Measurements from ENCODE around the gene MPHOSPH9.

Gene MPHOSPH9

DNA sequence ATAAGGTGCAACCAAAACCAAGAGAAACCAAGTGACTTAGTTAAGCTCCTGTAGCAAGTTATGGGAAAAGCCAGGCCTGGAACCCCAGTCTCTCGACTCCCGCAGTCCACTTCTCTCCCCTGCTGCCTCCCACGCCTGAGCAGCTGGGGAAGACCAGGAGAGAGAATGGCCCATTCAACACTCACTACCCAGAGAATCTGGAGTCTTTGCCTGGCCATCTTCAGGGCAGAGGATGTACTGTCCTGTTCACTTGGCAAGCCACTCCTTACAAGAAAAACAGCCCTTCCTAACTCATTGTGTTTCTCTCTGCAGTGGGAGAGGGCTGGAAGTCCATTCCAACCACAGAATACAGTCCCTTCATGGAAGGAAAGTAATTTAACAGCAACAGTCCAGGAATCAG lies 83.9 kb downstream of the MPHOSPH9 start:
- no peaks in the 10 kb centered on the region for H3K9me3 ChIP-seq (ENCODE audit: control insufficient read depth, insufficient read depth, low read length)
- H3K27me3 ChIP-seq (ENCODE audit: control insufficient read depth, insufficient read depth, low read length): peaks cover 19% of the 10 kb centered on the region
- peaks cover 2% of the 10 kb centered on the region; the same call in 1 of the 2 replicates for H3K4me1 ChIP-seq (ENCODE audit: control insufficient read depth, insufficient read depth, low read length)
- H3K4me3 ChIP-seq (ENCODE audit: low read length): no peak overlapping the region
- WGBS (ENCODE audit: insufficient coverage, insufficient read length): no CpG with 5 or more reads among the region's 3 CpGs
- DNase-seq (ENCODE audit: low read depth, low spot score): no peak
- H3K27ac ChIP-seq (ENCODE audit: low read length): no peak overlapping the region
- no peaks in the 10 kb centered on the region for H3K36me3 ChIP-seq (ENCODE audit: control insufficient read depth, insufficient read depth, low read length)

- H3K27ac ChIP-seq (ENCODE audit: low read length): no peak overlapping the region
- peaks cover 19% of the 10 kb centered on the region for H3K27me3 ChIP-seq (ENCODE audit: control insufficient read depth, insufficient read depth, low read length)
- no CpG with 5 or more reads among the region's 5 CpGs for WGBS (ENCODE audit: insufficient coverage, insufficient read length)
- no peaks in the 10 kb centered on the region for H3K36me3 ChIP-seq (ENCODE audit: control insufficient read depth, insufficient read depth, low read length)
- DNase-seq (ENCODE audit: low read depth, low spot score): no peak
- no peak overlapping the region for H3K4me3 ChIP-seq (ENCODE audit: low read length)
- peaks cover 2% of the 10 kb centered on the region; the same call in 1 of the 2 replicates for H3K4me1 ChIP-seq (ENCODE audit: control insufficient read depth, insufficient read depth, low read length)
- no peaks in the 10 kb centered on the region for H3K9me3 ChIP-seq (ENCODE audit: control insufficient read depth, insufficient read depth, low read length)
Observed at GRCh38 chr12:123148655-123149054, 84.3 kb downstream of the MPHOSPH9 start.

DNA sequence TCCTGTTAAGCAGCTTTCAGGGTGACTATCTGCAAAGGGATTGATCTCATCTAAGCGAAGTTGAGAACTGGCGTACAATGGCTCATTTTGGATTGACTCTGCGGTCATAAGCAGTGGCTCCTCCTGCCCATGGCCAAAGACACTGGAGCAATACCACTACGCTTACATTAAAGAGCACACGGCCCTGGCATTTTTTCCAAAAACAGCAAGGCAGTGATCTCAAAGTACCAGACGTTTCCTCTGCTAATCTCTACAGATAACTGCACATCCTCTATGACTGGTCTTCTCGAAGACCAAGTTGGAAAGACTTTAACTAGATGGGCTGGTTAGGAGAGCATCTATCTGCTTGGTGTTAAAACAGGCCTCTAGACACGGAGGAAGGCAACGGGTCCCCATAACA lies 84.7 kb downstream of the MPHOSPH9 start:
- Histone ChIP-seq H3K36me3 (ENCODE audit: control insufficient read depth, insufficient read depth, low read length) (no peaks in the 10 kb centered on the region), H3K27ac (ENCODE audit: low read length) (no peak overlapping the region), H3K4me3 (ENCODE audit: low read length) (no peak overlapping the region), H3K4me1 (ENCODE audit: control insufficient read depth, insufficient read depth, low read length) (peaks cover 1% of the 10 kb centered on the region; the same call in 1 of the 2 replicates), H3K9me3 (ENCODE audit: control insufficient read depth, insufficient read depth, low read length) (no peaks in the 10 kb centered on the region), H3K27me3 (ENCODE audit: control insufficient read depth, insufficient read depth, low read length) (peaks cover 19% of the 10 kb centered on the region)
- DNase-seq (ENCODE audit: low read depth, low spot score): no peak
- no CpG with 5 or more reads among the region's 9 CpGs for WGBS (ENCODE audit: insufficient coverage, insufficient read length)

DNA sequence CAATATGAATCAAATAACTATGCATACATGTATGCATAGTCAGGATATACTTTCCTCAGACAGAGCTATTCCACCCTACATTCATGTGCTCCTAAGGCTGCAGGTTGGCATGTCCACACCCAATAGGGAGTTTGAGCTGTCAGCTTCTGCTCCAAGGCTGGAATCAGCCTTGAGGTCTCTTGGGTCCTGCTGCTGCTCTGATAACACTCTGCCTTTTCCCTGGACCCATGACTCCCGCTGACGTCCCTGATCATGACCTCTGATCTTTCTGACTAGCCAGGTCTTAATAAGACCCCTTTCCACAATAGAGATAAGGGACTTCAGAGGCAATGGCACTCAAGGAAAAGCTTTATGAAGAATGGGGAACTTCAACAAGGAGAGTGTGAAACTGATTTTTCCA lies 87.7 kb downstream of the MPHOSPH9 start:
- H3K4me1 ChIP-seq (ENCODE audit: control insufficient read depth, insufficient read depth, low read length): peaks cover 4% of the 10 kb centered on the region; the same call in 1 of the 2 replicates
- WGBS (ENCODE audit: insufficient coverage, insufficient read length): no CpG with 5 or more reads among the region's 2 CpGs

GRCh38 chr12:123143736-123144461 lies 89.0 kb downstream of the MPHOSPH9 start:
- no peaks in the 10 kb centered on the region for H3K9me3 ChIP-seq (ENCODE audit: control insufficient read depth, insufficient read depth, low read length)
- DNase-seq (ENCODE audit: low read depth, low spot score): no peak
- no peak overlapping the region for H3K4me3 ChIP-seq (ENCODE audit: low read length)
- H3K27ac ChIP-seq (ENCODE audit: low read length): no peak overlapping the region
- no CpG with 5 or more reads among the region's 4 CpGs for whole genome bisulfite sequencing (ENCODE audit: insufficient coverage, insufficient read length)
- no peaks in the 10 kb centered on the region; the same call in 1 of the 2 replicates for H3K27me3 ChIP-seq (ENCODE audit: control insufficient read depth, insufficient read depth, low read length)
- no peaks in the 10 kb centered on the region for H3K36me3 ChIP-seq (ENCODE audit: control insufficient read depth, insufficient read depth, low read length)
- H3K4me1 ChIP-seq (ENCODE audit: control insufficient read depth, insufficient read depth, low read length): peaks cover 4% of the 10 kb centered on the region; the same call in 1 of the 2 replicates

More for the DNA sequence above, 87.7 kb downstream of the MPHOSPH9 start:
- H3K9me3 ChIP-seq (ENCODE audit: control insufficient read depth, insufficient read depth, low read length): no peaks in the 10 kb centered on the region
- no peaks in the 10 kb centered on the region for H3K36me3 ChIP-seq (ENCODE audit: control insufficient read depth, insufficient read depth, low read length)
- H3K4me3 ChIP-seq (ENCODE audit: low read length): no peak overlapping the region
- no peak for DNase-seq (ENCODE audit: low read depth, low spot score)
- no peak overlapping the region for H3K27ac ChIP-seq (ENCODE audit: low read length)
- H3K27me3 ChIP-seq (ENCODE audit: control insufficient read depth, insufficient read depth, low read length): peaks cover 11% of the 10 kb centered on the region

DNA sequence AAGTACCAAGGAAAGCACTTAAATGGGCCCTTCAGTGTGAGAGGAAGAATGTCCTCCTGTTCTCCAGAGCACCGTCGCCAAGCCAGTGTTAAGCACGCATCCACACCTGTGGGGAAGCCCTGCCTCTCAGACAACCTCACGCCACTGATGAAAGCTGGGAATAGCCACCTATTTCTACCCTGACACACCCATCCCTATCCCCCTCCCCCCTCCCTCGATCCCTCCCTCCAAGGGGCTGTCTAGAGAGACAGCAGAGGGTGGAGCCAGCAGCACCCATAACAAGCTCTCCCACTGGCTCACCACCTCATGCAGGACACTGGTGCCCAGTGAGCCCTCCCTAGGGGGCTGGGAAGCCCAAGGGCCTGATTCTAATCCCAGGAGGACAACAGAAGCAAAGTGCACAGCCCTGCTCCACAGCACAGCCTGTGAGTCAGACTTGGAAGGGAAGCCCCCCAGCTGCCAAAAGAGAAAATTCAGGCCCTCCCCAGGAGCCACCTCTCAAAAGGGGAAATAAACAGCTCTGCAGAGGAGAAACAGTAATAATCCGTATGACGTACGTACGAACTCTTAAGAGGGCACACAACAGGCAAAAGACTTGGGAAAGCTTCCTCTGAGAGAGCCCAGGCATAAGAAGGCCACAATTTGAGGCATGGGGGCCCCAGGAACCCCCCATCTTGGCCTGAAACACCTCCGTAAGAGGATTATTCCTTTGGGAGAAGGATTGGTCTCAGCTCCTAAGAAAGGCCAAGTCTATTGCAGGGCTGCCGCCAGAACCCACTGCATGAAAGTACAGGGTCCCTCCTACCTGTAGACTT lies 89.8 kb downstream of the MPHOSPH9 start:
- Histone ChIP-seq H3K9me3 (ENCODE audit: control insufficient read depth, insufficient read depth, low read length) (no peaks in the 10 kb centered on the region), H3K36me3 (ENCODE audit: control insufficient read depth, insufficient read depth, low read length) (no peaks in the 10 kb centered on the region), H3K4me3 (ENCODE audit: low read length) (no peak overlapping the region), H3K27me3 (ENCODE audit: control insufficient read depth, insufficient read depth, low read length) (no peaks in the 10 kb centered on the region; the same call in 1 of the 2 replicates), H3K4me1 (ENCODE audit: control insufficient read depth, insufficient read depth, low read length) (peaks cover 4% of the 10 kb centered on the region; the same call in 1 of the 2 replicates), H3K27ac (ENCODE audit: low read length) (no peak overlapping the region)
- WGBS (ENCODE audit: insufficient coverage, insufficient read length): no CpG with 5 or more reads among the region's 11 CpGs
- DNase-seq (ENCODE audit: low read depth, low spot score): no peak

DNA sequence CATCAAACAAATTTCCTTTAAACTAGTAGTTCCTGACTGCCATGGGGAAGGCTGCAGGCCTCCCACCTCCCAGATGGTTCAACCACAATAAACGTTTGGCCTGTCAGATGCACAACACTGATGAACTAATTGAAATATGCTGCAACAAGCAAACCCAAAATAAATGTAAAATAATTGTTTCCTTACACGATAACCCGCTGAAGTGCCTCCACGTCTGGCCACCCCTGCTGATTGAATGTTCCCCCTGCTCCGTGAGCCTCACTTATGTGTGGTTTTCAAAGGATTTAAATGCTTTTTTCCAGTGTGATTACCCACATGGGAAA lies 90.5 kb downstream of the MPHOSPH9 start:
- peaks cover 4% of the 10 kb centered on the region; the same call in 1 of the 2 replicates for H3K4me1 ChIP-seq (ENCODE audit: control insufficient read depth, insufficient read depth, low read length)
- no peak for DNase-seq (ENCODE audit: low read depth, low spot score)

DNA sequence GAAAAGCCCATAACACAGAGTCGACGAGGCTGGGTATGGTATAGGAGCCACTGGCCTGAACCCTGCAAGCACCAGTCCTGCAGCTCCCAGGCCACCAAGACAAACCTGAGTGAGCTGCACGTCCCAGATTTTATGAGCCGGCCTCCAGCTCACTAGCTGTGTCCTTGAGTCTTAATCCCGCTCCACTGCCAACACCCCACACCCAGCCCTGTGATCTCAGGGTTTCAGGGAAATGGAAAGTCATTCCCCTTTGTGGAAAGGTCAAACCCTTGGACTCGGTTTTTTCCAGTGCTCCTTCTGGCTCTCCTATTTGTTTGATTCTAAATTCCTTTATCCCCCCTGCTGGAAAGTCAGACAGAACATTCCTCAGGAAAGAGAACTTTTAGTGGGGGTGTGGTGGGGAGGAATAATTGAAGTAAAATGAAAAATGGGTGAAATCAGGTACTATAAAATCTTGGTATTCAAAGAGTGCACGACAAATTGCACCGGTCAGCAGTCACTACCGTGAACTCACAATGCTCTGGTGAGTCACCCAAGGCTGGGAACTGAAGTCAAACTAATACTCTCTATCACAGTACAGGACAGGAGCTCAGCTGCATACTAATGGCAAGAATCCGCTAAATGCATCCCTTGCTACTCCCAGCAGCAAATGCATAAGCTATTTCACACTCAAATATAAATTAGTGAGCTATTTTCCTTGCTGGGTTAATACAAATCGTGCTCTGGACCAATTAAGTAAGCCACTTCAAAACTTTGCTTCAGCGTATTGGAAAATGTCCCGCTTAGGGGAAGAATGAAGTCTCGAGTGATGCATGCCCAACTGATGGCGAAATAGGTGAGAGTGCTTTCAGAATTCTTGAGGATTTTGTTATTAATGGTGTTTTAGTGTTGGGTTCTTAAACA lies 91.1 kb downstream of the MPHOSPH9 start:
- Histone ChIP-seq H3K36me3 (ENCODE audit: control insufficient read depth, insufficient read depth, low read length) (no peaks in the 10 kb centered on the region), H3K27me3 (ENCODE audit: control insufficient read depth, insufficient read depth, low read length) (no peaks in the 10 kb centered on the region), H3K4me3 (ENCODE audit: low read length) (no peak overlapping the region), H3K9me3 (ENCODE audit: control insufficient read depth, insufficient read depth, low read length) (no peaks in the 10 kb centered on the region), H3K4me1 (ENCODE audit: control insufficient read depth, insufficient read depth, low read length) (peaks cover 4% of the 10 kb centered on the region; the same call in 1 of the 2 replicates), H3K27ac (ENCODE audit: low read length) (no peak overlapping the region)
- no peak for DNase-seq (ENCODE audit: low read depth, low spot score)
- no CpG with 5 or more reads among the region's 15 CpGs for WGBS (ENCODE audit: insufficient coverage, insufficient read length)

More for the DNA sequence above, 90.5 kb downstream of the MPHOSPH9 start:
- Histone ChIP-seq H3K36me3 (ENCODE audit: control insufficient read depth, insufficient read depth, low read length) (no peaks in the 10 kb centered on the region), H3K4me3 (ENCODE audit: low read length) (no peak overlapping the region), H3K27me3 (ENCODE audit: control insufficient read depth, insufficient read depth, low read length) (no peaks in the 10 kb centered on the region), H3K9me3 (ENCODE audit: control insufficient read depth, insufficient read depth, low read length) (no peaks in the 10 kb centered on the region), H3K27ac (ENCODE audit: low read length) (no peak overlapping the region)
- WGBS (ENCODE audit: insufficient coverage, insufficient read length): no CpG with 5 or more reads among the region's 5 CpGs

DNA sequence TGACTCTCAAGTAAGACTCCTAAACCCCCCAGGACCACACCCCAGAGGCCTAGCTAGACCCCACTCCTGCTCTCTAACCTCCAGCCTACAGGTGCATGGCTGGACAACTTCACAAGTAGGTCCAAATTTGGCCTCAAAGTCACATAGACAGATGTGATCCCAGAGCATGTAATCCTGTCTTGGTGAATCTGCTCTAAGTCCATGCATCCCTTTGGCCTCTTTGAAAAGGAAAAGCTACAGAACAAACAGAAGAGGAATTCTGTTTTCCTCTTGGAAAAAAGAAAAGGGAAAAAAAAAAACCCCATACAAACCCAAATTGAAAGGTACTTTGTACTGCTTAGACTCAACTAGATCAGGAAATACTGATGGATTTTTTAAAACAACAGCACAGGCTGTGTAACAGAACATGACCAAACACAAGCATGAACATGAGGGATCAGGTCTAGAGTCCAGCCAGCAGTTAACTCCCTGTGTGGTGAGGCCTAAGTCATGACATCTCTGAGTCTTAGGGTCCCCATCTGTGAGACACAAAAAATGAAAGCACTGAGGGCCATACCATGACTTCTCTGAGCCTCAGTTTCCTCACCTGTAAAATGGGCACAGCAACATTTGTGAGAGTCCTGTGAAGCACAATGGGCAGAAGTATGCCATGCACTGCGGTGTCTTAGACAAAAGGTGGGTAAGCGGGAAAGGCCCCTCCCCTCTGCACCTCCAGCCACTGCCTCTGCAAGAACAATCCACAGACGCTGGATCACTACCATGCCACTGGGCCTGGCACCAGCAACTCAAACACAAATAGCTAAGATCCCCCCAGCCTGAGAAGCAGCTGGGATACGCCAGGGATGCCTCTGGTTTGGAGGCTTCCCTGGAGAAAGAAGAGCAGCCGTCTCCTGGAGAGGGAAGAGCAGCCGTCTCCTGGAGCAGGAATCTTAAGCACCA lies 92.0 kb downstream of the MPHOSPH9 start:
- Histone ChIP-seq H3K4me3 (ENCODE audit: low read length) (no peak overlapping the region), H3K36me3 (ENCODE audit: control insufficient read depth, insufficient read depth, low read length) (no peaks in the 10 kb centered on the region), H3K27me3 (ENCODE audit: control insufficient read depth, insufficient read depth, low read length) (no peaks in the 10 kb centered on the region), H3K4me1 (ENCODE audit: control insufficient read depth, insufficient read depth, low read length) (peaks cover 4% of the 10 kb centered on the region; the same call in 1 of the 2 replicates), H3K27ac (ENCODE audit: low read length) (no peak overlapping the region), H3K9me3 (ENCODE audit: control insufficient read depth, insufficient read depth, low read length) (no peaks in the 10 kb centered on the region)
- DNase-seq (ENCODE audit: low read depth, low spot score): no peak
- WGBS (ENCODE audit: insufficient coverage, insufficient read length): no CpG with 5 or more reads among the region's 6 CpGs

Measured in iPS DF 6.9 (cell line).